ENCODE measurements around the gene ADAMTS1. TPM values are rescaled to one million over a fixed set of nuclear protein-coding genes. Genes with fewer than 3 reads are reported as not detected.

ADAMTS1 gene
- total and polyA plus RNA-seq, 2 donors (not counting 3 experiments of a cell fraction or from before 2014, with no cell fraction given), result 15.4 to 16.3 TPM

- H3K4me1 ChIP-seq (ENCODE audit: control insufficient read depth, extremely low read depth, insufficient read depth, low read length), result no peaks in the 10 kb centered on the region
- H2AFZ ChIP-seq (ENCODE audit: low read depth, low read length), result no peak overlapping the region
- peaks cover 5 to 14% of the 10 kb centered on the region in 2 experiments for H3K27me3 ChIP-seq (ENCODE audit: control insufficient read depth in 2 of 2, insufficient read depth in 2 of 2, low read length in 2 of 2)
- ChIA-PET CTCF (interaction anchor here (0.7 to 5.3 kb wide), 2 partner anchors 11 to 21 kb away, joined by 5 to 43 read pairs; no protein-coding TSS in a partner anchor), POLR2A (no interaction called here)
- H3K27ac ChIP-seq (ENCODE audit: insufficient read depth, low read depth, low read length), result no peak overlapping the region
- no peaks in the 10 kb centered on the region for H3K9me1 ChIP-seq (replicated peaks; ENCODE audit: control insufficient read depth, extremely low read depth, insufficient read depth, low read length)
- H3K36me3 ChIP-seq (ENCODE audit: control insufficient read depth in 2 of 2, extremely low read depth in 1 of 2, insufficient read depth in 2 of 2, low read length in 2 of 2), result no peaks in the 10 kb centered on the region
- intact Hi-C loops (cut with micrococcal nuclease), result no loop called here
- H3K79me2 ChIP-seq (ENCODE audit: control insufficient read depth, insufficient read depth, low read length), result no peaks in the 10 kb centered on the region
- no peaks in the 10 kb centered on the region for H3K9me3 ChIP-seq (replicated peaks; ENCODE audit: control insufficient read depth, insufficient read depth, low read length)
- H3K4me3 ChIP-seq (replicated peaks in 1 of 3; ENCODE audit: insufficient read depth in 1 of 3, low read depth in 1 of 3, low read length in 3 of 3), result no peak overlapping the region
- no peak overlapping the region for H3K9ac ChIP-seq (replicated peaks; ENCODE audit: extremely low read depth, insufficient read depth, low read length)
- dilution Hi-C loops (cut with MboI; ENCODE audit: extremely low pct_ligation_motif_present, low sequenced_read_pairs), result no loop called here
- H4K20me1 ChIP-seq (replicated peaks; ENCODE audit: control insufficient read depth, extremely low read depth, insufficient read depth, low read length), result no peaks in the 10 kb centered on the region
- DNase-seq (ENCODE audit: low read depth, low spot score) (no peak), FAIRE-seq (no peak)
- no peak overlapping the region for H3K4me2 ChIP-seq (ENCODE audit: insufficient read depth, low read length)
- TF ChIP-seq MYC (IDR thresholded peaks at IDR 0.05; ENCODE audit: low read depth, low read length) (no peak), EZH2 (IDR thresholded peaks at IDR 0.05; ENCODE audit: borderline replicate concordance, low read depth, low read length, severe bottlenecking) (no peak), CTCF (IDR thresholded peaks at IDR 0.05; ENCODE audit: extremely low read depth in 1 of 2, insufficient read depth in 1 of 2, low read depth in 1 of 2, low read length in 2 of 2) (no peak), POLR2A (IDR thresholded peaks at IDR 0.05; ENCODE audit: low read depth, low read length) (no peak), JUN (IDR thresholded peaks at IDR 0.05; ENCODE audit: borderline replicate concordance, insufficient read depth, insufficient read length, low read depth) (no peak), POLR2AphosphoS5 (IDR thresholded peaks at IDR 0.05; ENCODE audit: insufficient read depth, low read depth, low read length) (no peak), MAX (IDR thresholded peaks at IDR 0.05; ENCODE audit: insufficient read depth, insufficient read length) (no peak), FOS (IDR thresholded peaks at IDR 0.05; ENCODE audit: borderline replicate concordance, insufficient read depth, low read length) (no peak), GATA2 (IDR thresholded peaks at IDR 0.05; ENCODE audit: insufficient read depth, insufficient read length, low read depth, low read length) (no peak)
- BruUV-seq (replicated peaks), result no TSS peak
Measured at GRCh38 chr21:26826801-26827200, 18.4 kb downstream of the ADAMTS1 start.

All from endothelial cell of umbilical vein (primary cell).